SU-DHL-6 (cell line): Measurements from ENCODE around the gene WNT4.

ENCODE experiments used
- CTCF ChIP-seq: fragments of 200-600 bp; sonication (generic); IDR thresholded peaks from one replicate; pipeline ENCODE4 v1.5.1; 2017; ENCODE audit warnings: antibody characterized with exemption, mild to moderate bottlenecking, low read length, moderate library complexity; ENCODE audit not compliant: insufficient read depth, poor library complexity, severe bottlenecking
- EZH2phosphoT487 ChIP-seq: fragments of 200-600 bp; sonication (generic), shearing (Covaris generic); conservative IDR thresholded peaks from 2 replicates; pipeline ENCODE4 v1.6.1; 2018; ENCODE audit warnings: mild to moderate bottlenecking, antibody characterized with exemption, low read length, moderate library complexity, mixed read lengths

GRCh38 chr1:22158654-22159053 is 15.8 kb upstream of the WNT4 start:
- no peak for TF ChIP-seq CTCF
- no peak for TF ChIP-seq EZH2phosphoT487
